Measurements from ENCODE around the gene OR2Z1.
"Not testable (repeated sequence)": the region's sequence is repeated elsewhere in the genome, so short reads cannot be mapped to it uniquely, and the experiment has no call there.

OR2Z1 gene

GRCh38 chr19:8703223-8703622, 18.2 kb upstream of the OR2Z1 start:
- TF ChIP-seq SPI1 (IDR thresholded peaks at IDR 0.05; ENCODE audit: borderline replicate concordance, low read depth) (no peak), POLR2AphosphoS5 (IDR thresholded peaks at IDR 0.05; ENCODE audit: low read depth) (no peak), GABPA (IDR thresholded peaks at IDR 0.05; ENCODE audit: low read depth) (no peak), REST (IDR thresholded peaks at IDR 0.05; ENCODE audit: insufficient replicate concordance, low read depth) (no peak), CTCF (IDR thresholded peaks at IDR 0.05; ENCODE audit: insufficient read depth, low read length) (no peak)
- no peak overlapping the region for H3K4me3 ChIP-seq (replicated peaks; ENCODE audit: insufficient read depth, low read length)
- DNase-seq (ENCODE audit: low read depth in 1 of 2, low spot score in 1 of 2), result no peak
- H3K27ac ChIP-seq (replicated peaks), result no peak overlapping the region
- H3K27me3 ChIP-seq (ENCODE audit: insufficient read depth, poor library complexity, severe bottlenecking), result no peaks in the 10 kb centered on the region

DNA sequence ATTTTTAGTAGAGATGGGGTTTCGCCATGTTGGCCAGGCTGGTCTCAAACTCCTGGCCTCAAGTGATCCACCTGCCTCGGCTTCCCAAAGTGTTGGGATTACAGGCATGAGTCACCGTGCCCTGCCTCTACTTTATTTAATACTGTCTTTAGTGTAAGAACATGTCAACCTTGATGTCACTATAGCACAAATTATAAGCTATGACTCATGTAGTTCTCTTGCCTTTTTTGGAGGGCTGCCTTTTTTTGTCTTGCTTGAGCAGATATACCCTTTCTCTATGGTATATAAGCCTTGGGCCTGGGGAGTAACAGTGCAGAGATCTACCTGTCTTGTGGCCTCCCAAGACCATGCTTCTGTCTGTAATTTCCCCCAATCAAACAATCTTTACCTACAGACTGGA, 16.1 kb upstream of the OR2Z1 start:
- not testable (repeated sequence) for DNase-seq (ENCODE audit: low read depth in 1 of 2, low spot score in 1 of 2); H3K27me3 ChIP-seq (ENCODE audit: insufficient read depth, poor library complexity, severe bottlenecking); H3K27ac ChIP-seq (replicated peaks); H3K4me3 ChIP-seq (replicated peaks; ENCODE audit: insufficient read depth, low read length)

GRCh38 chr19:8705742-8706141, 15.7 kb upstream of the OR2Z1 start:
- no peak overlapping the region for H3K4me3 ChIP-seq (replicated peaks; ENCODE audit: insufficient read depth, low read length)
- H3K27me3 ChIP-seq (ENCODE audit: insufficient read depth, poor library complexity, severe bottlenecking), result no peaks in the 10 kb centered on the region
- TF ChIP-seq CTCF (IDR thresholded peaks at IDR 0.05; ENCODE audit: insufficient read depth, low read length), result no peak
- TF ChIP-seq GABPA (IDR thresholded peaks at IDR 0.05; ENCODE audit: low read depth), result no peak
- no peak for TF ChIP-seq REST (IDR thresholded peaks at IDR 0.05; ENCODE audit: insufficient replicate concordance, low read depth)
- TF ChIP-seq SPI1 (IDR thresholded peaks at IDR 0.05; ENCODE audit: borderline replicate concordance, low read depth), result no peak
- no peak for TF ChIP-seq POLR2AphosphoS5 (IDR thresholded peaks at IDR 0.05; ENCODE audit: low read depth)
- no peak for DNase-seq (ENCODE audit: low read depth in 1 of 2, low spot score in 1 of 2)
- H3K27ac ChIP-seq (replicated peaks), result no peak overlapping the region

- not testable (repeated sequence) for H3K27ac ChIP-seq (replicated peaks); H3K27me3 ChIP-seq (ENCODE audit: insufficient read depth, poor library complexity, severe bottlenecking); H3K4me3 ChIP-seq (replicated peaks; ENCODE audit: insufficient read depth, low read length); DNase-seq (ENCODE audit: low read depth in 1 of 2, low spot score in 1 of 2)
These were observed 11.1 kb upstream of the OR2Z1 start for GRCh38 chr19:8710337-8710736.

DNA sequence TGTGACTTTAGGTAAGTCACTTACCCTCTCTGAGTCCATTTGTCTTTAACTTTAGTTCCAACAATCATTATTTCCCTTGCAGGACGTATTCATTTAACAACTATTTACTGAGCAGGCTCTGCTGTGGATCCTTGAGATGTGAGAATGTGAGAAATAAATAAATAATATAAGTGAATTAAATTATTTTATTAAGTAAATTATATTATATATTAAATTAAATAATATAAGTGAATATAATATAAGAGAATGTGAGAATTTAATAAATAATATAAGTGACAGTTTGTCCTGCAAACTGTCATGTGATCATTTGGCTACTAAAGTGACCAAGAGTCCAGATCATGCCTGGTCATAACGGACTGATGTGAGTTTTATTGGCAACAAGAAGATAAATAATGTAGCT, 598 bp downstream of the OR2Z1 start:
- DNase-seq (ENCODE audit: low read depth in 1 of 2, low spot score in 1 of 2), result no peak
- Histone ChIP-seq H3K4me3 (replicated peaks; ENCODE audit: insufficient read depth, low read length) (no peak overlapping the region), H3K27me3 (ENCODE audit: insufficient read depth, poor library complexity, severe bottlenecking) (peaks cover 2% of the 10 kb centered on the region), H3K27ac (replicated peaks) (no peak overlapping the region)
- no peak for TF ChIP-seq CTCF (IDR thresholded peaks at IDR 0.05; ENCODE audit: insufficient read depth, low read length)
- TF ChIP-seq REST (IDR thresholded peaks at IDR 0.05; ENCODE audit: insufficient replicate concordance, low read depth), result no peak
- no peak for TF ChIP-seq POLR2AphosphoS5 (IDR thresholded peaks at IDR 0.05; ENCODE audit: low read depth)
- no peak for TF ChIP-seq GABPA (IDR thresholded peaks at IDR 0.05; ENCODE audit: low read depth)
- TF ChIP-seq SPI1 (IDR thresholded peaks at IDR 0.05; ENCODE audit: borderline replicate concordance, low read depth), result no peak

All from HL-60 (cell line).